HG03378 (cell line): ENCODE data around the gene SEC16A.

Experiments
- ATAC-seq: cut with Tn5 transposase; IDR thresholded peaks from one replicate; pipeline ENCODE4 v1.9.1; 2021; ENCODE audit warnings: mild to moderate bottlenecking, moderate library complexity; ENCODE audit not compliant: unreplicated experiment

Gene SEC16A

GRCh38 chr9:136486823-136487620, 4.2 kb upstream of the SEC16A start:
- ATAC-seq: no peak

GRCh38 chr9:136486131-136486530, 3.3 kb upstream of the SEC16A start:
- no peak for ATAC-seq

DNA sequence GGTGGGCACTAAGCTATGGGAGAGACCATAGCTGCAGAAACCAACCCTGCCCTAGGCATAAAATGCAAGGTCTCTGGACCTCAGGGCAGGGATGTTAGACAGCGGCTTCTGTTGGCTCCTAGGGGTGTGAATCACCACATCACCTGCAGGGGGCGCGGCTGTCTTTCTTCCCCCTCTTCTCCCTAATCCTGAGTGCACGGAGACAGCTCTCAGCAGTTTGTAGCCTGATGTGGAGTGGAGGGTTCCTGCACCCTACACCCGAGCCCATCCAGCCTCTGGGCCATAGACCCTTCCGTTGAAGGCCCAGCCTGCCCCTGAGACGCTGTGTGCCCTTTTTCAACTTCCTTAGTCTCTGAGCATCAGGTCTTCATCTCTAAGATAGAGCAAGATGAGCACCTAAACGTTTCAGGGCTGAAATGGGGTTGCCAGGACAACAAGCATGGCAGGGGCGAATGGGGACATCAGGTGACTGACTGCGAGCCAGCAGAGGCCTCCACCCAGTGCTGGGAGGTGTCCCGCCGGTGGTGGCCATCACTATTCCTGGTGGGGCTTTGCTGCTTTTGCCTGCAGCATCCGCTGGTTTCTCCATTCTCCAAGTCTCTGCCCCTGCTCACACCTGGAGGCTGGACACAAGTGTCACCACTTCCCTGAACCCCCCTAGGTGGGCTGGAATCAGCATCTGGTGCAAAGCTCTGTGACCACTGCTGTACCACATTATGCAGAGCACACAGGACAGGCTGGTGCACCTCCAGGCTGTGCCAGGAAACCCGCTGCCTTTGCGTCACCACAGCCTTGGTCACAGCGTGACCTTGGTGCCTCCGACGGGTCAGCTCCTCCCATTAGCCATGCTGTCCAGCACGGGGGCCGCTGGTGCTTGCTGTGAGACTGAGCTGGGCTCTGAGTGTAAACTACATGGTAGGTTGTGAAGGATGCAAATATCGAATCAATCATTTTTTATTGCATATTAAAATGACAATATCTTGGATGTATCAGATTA, 2.5 kb upstream of the SEC16A start:
- ATAC-seq: no peak

DNA sequence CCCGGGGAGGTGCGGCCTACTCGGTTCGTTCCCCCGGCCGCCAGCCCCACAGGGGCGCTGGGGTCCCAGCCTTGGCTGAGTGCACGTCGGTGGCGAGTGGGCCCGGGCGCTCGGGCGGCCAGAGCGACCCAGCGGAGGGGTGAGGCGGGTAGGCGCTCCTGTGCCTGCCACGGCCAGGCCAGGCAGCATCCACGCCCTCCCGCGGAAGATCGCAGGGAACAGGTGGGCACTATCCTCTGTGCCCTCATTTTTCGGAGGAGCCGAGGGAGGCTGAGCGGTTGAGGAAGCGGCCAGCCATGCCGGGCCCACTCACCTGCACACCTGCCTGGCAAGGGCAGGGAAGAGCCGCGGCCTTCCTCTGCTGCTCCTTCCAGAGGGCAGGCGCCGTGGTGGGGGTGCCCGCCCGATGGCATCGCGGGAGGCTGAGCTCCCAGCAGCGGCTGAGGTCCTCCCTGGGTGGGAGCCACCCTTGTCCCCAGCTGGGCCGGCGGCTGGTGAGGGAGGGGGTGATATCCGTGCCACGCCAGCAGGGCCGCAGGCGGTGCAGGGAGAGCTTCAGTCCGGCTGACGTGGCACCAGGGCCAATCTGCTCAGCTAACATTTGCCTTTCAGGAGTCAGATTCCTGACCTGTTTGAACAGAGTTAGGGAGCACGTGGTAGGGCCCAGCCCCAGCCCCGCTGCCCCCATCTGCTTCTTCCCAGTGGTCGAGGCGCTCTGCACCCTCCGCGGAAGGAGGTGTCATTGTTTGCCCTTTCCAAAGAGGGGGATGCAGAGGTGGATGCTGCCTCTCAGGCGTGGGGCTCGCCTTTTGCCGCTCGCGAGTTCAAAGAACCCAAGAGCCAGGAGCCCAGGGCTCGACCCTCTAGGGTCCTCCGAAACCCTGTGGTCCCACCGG, 1.6 kb upstream of the SEC16A start:
- no peak for ATAC-seq

GRCh38 chr9:136483589-136484152, 831 bp upstream of the SEC16A start:
- peak; percentile 45 for ATAC-seq

- no peak for ATAC-seq
Measured at GRCh38 chr9:136482046-136482792, 621 bp downstream of the SEC16A start.

DNA sequence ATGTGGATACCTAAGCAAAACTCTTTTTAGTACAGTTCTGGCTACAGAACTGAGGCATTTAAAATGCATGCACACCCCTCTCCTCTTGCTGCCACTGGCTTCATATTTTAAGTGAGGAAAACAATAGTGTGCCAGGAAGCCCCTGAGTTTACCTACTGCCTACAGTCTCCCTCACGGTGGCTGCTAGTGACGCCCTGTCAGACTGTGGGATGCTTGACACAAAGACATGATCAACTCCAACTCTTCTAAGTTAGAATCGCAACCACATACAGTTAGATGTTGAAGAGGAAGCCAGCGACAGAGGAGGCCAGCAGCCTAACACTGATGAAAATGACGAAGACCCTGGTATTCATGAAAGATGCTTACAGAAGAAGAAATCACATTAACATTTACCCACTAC, 1.3 kb downstream of the SEC16A start:
- no peak for ATAC-seq

DNA sequence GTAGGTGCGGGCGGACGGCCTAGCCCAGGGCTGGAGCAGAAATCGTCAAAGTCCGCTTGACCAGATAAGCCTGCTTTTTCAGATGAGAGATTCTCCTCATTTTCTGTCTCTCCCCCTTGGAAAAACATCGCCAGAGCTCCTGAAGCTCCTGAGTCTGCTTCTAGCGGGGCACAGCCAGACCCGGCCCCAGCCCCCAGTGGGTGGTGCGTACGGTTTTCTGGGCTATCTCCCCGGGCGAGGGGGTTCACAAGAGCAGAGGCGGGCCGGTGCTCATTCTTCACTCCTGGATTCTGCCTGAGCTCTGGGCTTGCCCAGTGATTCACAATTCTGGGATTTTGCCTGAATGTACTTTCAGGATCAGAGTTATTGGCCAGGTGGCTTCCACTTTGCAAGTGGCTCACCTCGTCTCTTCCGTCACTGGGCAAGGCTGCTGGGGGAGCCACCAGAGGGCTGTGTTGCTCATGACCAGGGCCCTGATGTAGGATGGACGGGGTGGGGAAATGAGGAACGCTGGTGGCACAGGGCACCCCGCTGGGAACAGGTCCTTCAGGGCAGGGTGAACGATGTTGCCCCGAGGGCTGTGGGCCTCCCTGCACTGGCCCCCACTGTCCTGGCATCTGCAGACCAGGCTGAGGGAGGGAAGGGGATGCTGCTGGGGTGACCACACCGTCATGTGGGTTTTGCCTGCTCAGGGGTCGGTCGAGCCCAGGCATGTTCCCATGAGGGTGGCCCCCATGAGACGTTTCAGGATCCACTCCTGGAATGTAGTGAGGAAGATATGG, 6.3 kb downstream of the SEC16A start:
- no peak for ATAC-seq

- ATAC-seq: no peak
Measured at GRCh38 chr9:136474974-136475865, 7.6 kb downstream of the SEC16A start.

DNA sequence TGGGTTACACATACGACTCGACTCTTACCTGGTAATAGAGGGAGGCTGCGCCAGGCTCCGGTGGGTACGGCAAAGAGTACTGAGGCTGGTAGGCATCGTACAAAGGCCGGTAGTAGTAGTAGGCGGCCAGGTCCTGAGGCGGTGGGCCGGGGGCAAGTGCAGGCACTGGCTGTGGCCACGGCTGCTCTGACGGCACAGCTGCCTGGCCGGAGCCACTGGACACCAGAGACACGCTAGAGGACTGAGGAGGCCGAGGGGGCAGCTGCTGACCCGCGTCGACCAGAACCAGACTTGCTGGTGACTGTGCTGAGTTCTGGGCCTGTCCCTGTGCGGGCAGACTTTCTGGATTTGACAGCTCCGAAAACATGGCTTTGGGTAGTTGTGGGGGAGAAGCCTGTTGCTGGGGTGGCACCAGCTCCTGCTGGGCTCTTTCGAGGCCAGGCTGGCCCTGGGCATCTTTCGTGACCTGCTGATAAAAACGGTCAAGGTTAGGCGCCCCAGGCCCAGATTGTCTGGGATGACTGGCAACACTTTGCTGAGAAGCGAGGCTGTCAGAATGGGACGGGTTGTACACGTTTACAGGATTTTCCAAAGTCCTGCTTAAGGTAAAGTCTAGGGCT, 8.7 kb downstream of the SEC16A start:
- ATAC-seq: no peak

DNA sequence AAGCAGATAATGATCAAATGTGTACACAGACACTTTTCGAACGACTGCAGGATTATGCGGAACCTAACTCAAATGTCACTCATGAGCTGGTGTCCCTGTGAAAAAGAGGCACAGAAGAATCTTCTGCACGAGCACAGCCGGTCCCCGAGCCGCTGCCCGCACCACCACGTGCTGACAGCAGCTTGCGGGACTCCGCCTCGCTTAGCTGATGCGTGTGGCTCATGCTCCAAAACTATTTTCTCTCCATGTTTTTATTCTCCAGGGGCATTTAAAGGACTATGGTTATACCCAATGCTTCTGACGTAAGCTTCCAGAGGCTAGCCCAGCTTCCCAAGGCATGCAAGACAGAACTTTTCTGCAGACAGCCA, 9.5 kb downstream of the SEC16A start:
- ATAC-seq: no peak

DNA sequence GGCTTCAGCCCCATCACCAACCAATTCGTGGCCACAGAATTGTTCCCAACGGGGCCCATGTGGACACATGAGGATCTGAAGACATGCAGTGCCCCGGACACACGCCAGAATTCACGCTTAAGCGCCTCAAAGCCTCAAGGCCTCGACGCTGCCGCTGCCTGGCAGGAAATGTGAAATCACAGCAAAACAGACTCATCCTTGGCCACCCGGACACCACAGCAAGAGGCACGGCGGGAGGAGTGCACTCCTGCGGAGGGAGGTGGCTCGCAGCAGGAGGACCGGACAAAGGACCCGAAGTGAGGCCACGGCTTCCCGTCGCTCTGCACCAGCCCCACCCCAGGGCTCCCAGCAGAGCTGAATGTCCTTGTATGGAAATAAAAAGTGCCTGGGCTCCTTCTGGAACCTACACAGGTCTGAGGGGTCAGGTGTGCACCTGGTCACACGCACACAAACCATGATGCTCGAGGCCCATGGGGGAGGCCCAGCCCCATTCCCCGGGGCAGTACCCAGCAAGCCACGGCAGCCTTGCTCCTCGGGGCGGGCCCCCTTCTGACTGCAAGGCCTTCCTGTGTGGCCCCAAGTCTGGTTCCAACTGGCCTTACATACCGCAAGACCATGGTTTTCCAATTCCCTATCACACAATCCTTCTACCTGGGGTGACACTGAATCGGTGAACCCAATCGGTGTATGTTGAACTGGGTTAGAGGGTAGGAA, 10.0 kb downstream of the SEC16A start:
- ATAC-seq: no peak

DNA sequence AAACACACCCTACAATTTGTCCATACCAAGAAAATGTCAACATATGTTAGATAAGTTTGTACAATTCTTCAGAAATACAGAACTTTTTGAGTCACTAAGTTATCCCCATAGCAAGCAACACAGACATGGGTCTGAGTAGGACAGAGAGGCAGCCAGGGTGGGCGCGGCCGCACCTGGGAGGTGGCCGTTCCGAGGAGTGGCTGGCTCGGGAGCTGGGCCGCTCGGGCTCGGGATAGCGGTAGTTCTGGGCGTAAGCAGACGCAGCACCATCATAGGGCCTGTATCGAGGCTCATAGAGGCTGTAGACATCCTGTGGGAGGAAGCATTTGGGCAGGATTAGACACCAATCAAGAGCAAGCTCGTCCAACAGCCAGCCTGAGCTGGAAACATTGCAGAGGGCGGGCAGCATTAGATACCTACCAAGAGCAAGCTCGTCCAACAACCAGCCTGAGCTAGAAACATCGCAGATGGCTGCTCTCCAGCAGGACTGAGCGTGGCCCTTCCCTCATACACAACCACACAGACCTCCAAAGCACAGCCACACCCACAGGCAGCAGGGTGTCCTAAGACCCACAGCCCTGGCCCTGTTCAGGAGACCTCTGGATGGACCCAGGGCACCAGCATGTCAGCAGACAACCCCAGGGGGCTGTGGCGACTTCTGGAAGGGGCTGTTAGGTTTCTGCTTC, 10.9 kb downstream of the SEC16A start:
- ATAC-seq: no peak

- no peak for ATAC-seq
Measured at GRCh38 chr9:136470792-136471469, 11.9 kb downstream of the SEC16A start.

- no peak for ATAC-seq
Measured at GRCh38 chr9:136470356-136470755, 12.5 kb downstream of the SEC16A start.

GRCh38 chr9:136467766-136468165, 15.1 kb downstream of the SEC16A start:
- no peak for ATAC-seq
